HG03060 (cell line): ENCODE results near the gene FXR1.
"Not testable (repeated sequence)": the region's sequence is repeated elsewhere in the genome, so short reads cannot be mapped to it uniquely, and the experiment has no call there.

ENCODE experiments used
- ATAC-seq: cut with Tn5 transposase; IDR thresholded peaks from one replicate; pipeline ENCODE4 v1.9.1; 2021; ENCODE audit warnings: low read depth, moderate number of reproducible peaks; ENCODE audit not compliant: unreplicated experiment

Gene FXR1

GRCh38 chr3:180912304-180913296 lies at the start of gene FXR1:
FXR1 (plus strand) TSS chr3:180912670; CDS start chr3:180912686, 16 bp downstream.
- ATAC-seq: peak; percentile 98

- no peak for ATAC-seq
Observed at GRCh38 chr3:180870008-180870699, 42.3 kb upstream of the FXR1 start.

GRCh38 chr3:180871901-180872300 lies 40.6 kb upstream of the FXR1 start:
- no peak for ATAC-seq

- ATAC-seq: not testable (repeated sequence)
Observed at GRCh38 chr3:180872430-180872829, 40.0 kb upstream of the FXR1 start.

- no peak for ATAC-seq
Observed at GRCh38 chr3:180875124-180875698, 37.3 kb upstream of the FXR1 start.

- ATAC-seq: no peak
Observed at GRCh38 chr3:180881065-180881801, 31.2 kb upstream of the FXR1 start.

- ATAC-seq: no peak
Observed at GRCh38 chr3:180882115-180882514, 30.4 kb upstream of the FXR1 start.

- ATAC-seq: no peak
Observed at GRCh38 chr3:180888992-180889560, 23.4 kb upstream of the FXR1 start.

GRCh38 chr3:180898572-180898971 lies 13.9 kb upstream of the FXR1 start:
- no peak for ATAC-seq

- ATAC-seq: no peak
Observed at GRCh38 chr3:180909369-180910127, 2.9 kb upstream of the FXR1 start.

- ATAC-seq: no peak
Observed at GRCh38 chr3:180910823-180911222, 1.6 kb upstream of the FXR1 start.

- no peak for ATAC-seq
Observed at GRCh38 chr3:180911876-180912303, 580 bp upstream of the FXR1 start.

GRCh38 chr3:180913581-180914404 lies 1.3 kb downstream of the FXR1 start:
- no peak for ATAC-seq

- no peak for ATAC-seq
Observed at GRCh38 chr3:180918542-180918941, 6.1 kb downstream of the FXR1 start.

GRCh38 chr3:180922242-180922641 lies 9.8 kb downstream of the FXR1 start:
- no peak for ATAC-seq

GRCh38 chr3:180923561-180923960 lies 11.1 kb downstream of the FXR1 start:
- ATAC-seq: no peak

- no peak for ATAC-seq
Observed at GRCh38 chr3:180926526-180926925, 14.1 kb downstream of the FXR1 start.

- no peak for ATAC-seq
Observed at GRCh38 chr3:180929376-180929775, 16.9 kb downstream of the FXR1 start.

- ATAC-seq: no peak
Observed at GRCh38 chr3:180930526-180930925, 18.1 kb downstream of the FXR1 start.
